NCI-H446 (cell line): ENCODE results near the gene GNG11.
"Not testable (repeated sequence)": the region's sequence is repeated elsewhere in the genome, so short reads cannot be mapped to it uniquely, and the experiment has no call there.

Source experiments
- DNase-seq, 2 experiments: peaks; one replicate each; lab custom pipeline; 2025; lab: John Stamatoyannopoulos, UW

The GNG11 gene

DNA sequence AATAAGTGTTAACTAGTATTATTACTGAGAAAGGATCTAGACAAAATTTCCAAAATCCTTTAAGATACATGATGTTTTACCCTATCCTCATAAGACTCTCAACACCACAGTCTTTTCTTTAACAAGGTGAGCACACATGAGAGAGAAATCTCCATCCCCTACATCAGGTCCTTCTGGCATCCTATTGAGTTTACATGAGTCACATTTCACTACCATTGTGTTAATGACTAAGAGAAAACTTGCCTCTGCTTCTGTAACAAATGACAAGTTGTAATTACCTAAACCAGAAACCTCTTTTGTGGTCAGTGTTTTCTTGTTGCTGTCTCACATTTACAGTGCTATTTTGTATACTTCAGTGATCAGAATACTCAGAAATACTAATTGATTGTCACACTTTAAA is 9.9 kb upstream of the GNG11 start:
- DNase-seq = not testable (repeated sequence)

DNA sequence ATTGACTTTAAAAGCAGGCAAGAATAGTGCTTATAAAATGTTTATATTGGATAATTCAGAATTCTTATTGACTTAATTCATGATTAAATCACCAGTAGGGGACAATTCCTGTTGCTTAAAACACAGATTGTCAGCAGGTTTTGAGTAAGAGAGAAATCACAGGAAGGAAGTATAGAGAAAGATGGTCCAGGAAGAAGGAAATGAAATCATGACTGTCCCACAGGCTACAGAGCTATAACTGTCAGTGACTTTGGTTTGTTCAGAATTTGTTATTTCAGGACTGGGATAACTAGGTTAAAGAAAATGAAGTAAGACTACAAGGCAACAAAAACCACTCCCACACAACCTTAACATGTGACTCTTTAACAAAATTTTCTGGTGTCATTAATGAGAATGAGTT is 8.3 kb upstream of the GNG11 start:
- DNase-seq = no peak

GRCh38 chr7:93914581-93915066 is 6.9 kb upstream of the GNG11 start:
- DNase-seq = no peak

DNA sequence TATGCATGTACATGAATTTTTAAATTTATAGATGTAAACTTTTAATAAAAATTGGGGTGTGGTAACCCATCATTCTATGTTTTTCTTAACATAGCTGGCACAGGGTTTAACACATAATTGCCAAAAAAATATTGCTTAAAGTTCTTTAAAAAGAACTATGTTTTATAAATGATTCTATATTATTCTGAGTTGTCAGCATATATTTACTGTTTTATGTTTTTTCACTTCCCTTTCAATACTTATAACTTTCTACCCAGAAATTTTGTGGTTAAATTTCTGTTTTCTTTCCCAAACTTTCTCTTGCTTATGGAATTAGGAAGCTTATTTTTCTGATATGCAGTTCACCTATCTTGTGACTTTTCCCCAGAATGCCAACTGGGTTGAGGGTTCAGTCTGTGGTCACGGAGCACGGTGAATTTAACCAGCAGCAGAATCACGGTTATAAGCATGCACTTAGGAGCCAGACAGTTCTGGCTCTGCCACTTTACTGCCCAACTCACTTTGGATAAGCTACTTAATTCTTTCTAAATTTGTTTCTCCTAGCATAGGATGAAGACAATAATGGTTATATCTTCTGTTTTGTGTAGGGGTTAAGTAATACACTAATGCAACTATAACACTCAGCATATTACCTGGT is 6.2 kb upstream of the GNG11 start:
- not testable (repeated sequence) for DNase-seq

- not testable (repeated sequence) for DNase-seq
Measured at GRCh38 chr7:93915888-93916287, 5.6 kb upstream of the GNG11 start.

- DNase-seq = not testable (repeated sequence)
Measured at GRCh38 chr7:93916315-93916714, 5.2 kb upstream of the GNG11 start.

DNA sequence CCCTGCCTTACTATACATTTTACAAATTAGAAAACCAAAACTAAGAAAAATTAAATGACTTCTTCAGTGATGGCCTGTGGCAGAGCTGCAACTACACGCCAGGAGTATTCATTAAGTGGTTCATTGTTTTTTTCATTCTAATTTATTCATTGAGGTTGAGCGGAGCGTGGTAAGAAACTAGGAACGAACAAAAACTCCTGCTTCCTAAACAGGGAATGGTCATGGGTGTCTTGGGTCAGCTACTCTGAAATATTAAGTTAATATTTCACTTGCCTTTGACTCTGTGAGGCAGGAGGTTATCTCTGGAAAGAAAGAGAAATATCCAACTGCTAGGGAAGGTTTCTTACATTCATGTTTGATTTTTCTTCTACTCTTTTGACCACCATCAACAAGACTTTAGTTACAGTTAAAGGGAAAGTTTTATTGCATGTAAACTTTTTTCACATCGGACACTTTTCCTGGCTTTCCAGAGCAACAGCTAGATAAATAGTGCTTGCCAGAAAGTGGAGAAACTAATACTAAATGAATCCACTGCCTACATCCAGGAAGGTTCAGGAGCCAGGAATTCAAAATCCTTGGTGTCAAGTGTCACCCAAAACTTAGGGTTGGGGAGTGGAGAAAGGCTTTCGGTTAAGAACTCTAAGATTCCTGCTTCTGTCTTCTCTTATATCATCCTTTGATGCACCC is 896 bp upstream of the GNG11 start:
- no peak for DNase-seq

GRCh38 chr7:93921186-93921585 is 349 bp upstream of the GNG11 start:
- no peak for DNase-seq

DNA sequence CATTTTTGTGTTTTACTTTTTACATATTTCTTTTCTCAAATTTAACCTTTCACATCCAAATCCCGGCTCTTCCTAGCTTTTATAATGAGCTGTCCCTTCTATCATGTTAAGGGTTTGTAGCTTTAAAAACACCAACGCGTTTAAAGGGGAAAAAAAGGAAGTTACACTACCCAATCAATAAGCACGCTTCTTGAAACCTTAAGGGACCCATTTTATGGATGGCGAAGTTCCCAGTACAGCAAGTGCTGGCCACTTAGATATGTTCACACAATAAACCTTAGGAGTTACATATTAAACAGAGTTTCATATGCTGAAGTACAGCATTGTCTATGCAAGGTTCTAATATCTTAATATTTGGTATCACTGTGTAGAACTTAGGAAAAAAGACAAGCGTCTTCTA is 1.8 kb downstream of the GNG11 start:
- no peak for DNase-seq

DNA sequence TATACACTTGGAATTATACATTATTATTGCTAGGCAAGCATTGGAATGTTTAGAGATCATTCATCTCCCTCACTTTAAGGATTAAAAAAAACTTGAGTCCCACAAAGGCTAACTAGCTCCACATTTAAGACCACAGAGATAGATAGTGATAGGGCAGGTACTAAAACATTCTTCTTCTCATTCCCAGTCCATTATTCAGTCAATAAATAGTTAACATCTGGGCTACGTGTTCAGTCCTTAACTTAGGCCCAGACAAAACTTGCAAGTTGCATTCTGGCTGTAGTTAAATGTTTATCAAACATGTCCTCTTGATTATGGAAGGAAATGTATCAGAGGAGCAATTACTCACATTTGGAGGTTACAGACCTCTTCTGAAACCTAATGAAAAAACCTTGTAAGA is 2.4 kb downstream of the GNG11 start:
- DNase-seq = no peak

GRCh38 chr7:93926800-93927199 is 5.3 kb downstream of the GNG11 start:
- no peak for DNase-seq

DNA sequence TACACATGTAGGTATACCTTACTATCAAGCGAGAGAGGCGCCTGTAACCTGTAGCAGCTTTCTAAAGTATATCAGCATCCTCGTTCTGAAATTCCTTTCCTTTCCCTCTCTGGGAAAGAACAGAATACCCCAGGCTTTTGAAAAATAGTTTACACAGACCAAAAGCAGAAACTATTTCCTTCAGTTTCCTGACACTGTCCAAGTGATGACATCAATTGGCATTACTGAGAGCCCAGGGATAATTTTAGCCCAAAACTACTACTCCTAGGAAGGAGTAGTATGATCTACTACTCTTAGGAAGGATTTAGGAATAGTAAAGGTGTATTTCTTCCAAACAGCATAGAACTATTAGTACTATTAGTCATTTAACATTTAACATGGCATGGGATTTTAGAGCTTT is 6.0 kb downstream of the GNG11 start:
- no peak for DNase-seq

DNA sequence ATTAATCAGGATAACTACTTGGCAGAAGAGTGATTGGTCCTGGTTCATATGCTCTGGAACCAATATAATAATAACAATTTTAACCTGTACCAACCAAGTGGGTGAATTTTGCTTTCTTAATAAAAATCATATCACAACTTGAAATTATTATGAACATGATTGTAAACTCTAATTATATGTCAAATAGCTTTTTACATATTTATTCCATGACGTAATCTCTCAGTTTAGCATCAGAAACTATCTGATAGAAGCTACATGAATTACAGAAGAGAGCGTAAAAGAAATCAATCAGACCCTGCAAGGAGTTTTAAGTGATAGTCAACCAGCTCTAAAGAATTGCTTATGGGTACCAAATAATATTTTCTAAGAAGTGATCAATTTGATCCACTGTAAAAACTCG is 10.1 kb downstream of the GNG11 start:
- DNase-seq = no peak

DNA sequence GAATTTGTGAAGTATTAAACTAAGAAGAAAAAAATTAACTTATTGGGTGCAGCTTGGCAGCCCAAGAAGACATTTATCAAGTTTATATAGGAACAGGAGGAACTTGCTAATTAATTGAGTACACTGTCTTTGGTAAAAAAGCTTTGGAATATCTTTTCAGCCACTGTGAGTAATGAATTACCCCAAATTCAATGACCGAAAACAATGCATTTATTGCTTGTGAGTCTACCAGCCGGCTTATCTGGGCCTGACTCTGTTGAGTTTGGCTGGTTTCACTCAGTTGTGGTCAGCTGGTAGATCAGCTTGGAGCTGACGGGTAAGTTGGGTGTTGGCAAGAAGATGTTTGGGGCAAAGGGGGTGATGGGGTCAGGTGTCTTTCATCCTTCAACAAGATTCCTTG is 11.6 kb downstream of the GNG11 start:
- no peak for DNase-seq

DNA sequence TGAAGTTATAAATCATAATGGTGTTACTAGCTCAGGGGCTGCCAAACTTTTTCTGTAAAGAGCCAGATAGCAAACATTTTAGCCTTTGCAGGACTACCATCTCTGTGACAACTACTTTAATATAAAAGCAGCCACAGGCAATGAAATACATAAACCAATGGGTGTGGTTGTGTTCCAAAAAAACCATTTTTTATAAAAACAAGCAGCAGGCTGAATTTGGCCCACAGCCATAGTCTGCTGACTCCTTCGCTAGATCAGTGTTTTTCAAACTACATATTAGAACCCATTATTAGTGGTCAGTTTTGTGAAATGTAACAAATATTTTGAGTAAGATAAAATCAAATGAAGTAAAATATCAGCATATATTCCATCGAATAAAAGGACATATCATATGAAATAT is 13.6 kb downstream of the GNG11 start:
- peak in 1 of 2 experiments; percentile 18 for DNase-seq

DNA sequence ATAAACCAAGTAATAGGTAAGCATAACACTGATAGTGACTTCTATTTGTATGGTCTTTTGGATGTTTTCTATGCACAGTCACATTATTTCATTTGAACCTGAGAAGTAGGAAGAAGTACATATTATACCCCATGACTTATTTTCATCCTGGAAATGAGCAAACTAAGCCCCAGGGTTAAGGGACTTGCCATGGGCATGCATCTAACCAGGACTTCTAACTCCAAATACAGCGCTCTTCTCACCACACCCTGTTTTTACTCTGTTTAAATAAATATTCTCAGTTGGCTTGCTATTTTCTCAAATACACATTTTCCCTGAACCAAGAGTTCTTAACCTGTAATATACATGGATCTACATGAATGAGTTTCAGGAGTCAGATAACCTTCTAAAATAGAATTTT is 16.3 kb downstream of the GNG11 start:
- no peak for DNase-seq

- DNase-seq = no peak
Measured at GRCh38 chr7:93938293-93938692, 16.8 kb downstream of the GNG11 start.

DNA sequence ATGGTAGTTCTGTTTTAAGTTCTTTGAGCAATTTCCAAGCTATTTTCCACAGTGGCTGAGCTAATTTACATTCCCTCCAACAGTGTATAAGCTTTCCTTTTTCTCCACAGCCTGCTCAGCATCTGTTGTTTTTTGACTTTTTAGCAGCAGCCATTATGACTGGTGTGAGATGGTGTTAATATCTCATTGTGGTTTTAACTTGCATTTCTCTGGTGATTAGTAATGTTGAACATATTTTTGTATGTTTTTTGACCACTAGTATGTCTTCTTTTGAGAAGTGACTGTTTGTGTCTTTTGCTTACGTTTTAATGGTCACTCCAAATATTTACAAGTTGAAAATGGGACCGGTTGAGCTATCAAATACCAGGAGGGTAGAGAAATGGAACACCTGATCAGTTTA is 20.4 kb downstream of the GNG11 start:
- DNase-seq = no peak

DNA sequence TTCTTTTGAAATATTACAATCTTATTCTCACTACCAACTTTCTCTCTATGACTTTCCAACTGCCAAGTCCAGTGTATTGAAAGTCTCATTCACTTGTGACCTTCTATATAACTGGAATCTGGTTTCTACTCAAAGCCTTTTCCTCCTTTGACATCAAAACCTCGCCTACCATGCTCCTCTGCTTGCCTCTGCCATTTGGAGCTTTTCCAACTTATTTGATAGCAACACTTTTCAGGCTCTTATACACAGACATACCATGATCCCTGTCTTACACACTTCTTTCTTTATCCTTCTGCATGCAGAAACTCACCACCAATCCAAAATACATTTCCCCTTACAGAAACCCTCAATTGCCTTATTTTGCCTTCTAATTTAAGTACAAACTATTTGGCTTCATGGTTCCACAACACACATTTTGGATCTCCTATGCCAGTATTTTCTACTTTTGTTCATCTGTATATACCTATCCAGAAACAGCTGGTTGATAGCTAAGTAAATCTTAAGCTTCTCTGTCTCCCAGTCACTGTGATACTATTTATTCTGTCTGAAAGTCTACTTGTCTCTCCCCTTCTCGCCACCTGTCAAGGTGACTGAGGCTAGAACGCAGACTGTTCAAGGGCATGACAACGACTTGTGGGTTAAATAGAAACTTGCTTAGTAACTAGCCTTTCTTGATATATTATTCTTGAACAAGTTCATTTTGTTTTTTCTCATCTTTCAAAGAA is 22.4 kb downstream of the GNG11 start:
- DNase-seq = no peak

DNA sequence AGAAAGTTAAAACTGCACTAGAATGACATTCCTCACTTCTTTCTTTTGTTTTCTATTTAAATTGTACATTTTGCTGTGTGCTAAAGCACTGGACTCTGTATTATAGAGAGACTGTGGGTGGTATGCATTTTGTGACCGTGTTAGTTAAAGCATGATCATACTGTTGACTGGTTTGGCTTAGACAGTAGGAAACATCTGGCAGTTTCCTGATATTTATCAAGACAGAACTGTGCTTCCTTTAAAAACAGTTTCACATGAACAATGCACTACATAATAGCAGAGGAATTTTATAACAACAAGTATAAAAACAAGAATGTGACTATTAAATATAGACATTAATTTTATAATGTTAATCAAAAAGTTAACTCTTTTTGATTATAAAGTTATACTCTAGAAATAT is 23.1 kb downstream of the GNG11 start:
- no peak for DNase-seq

- no peak for DNase-seq
Measured at GRCh38 chr7:93945083-93945482, 23.5 kb downstream of the GNG11 start.

DNA sequence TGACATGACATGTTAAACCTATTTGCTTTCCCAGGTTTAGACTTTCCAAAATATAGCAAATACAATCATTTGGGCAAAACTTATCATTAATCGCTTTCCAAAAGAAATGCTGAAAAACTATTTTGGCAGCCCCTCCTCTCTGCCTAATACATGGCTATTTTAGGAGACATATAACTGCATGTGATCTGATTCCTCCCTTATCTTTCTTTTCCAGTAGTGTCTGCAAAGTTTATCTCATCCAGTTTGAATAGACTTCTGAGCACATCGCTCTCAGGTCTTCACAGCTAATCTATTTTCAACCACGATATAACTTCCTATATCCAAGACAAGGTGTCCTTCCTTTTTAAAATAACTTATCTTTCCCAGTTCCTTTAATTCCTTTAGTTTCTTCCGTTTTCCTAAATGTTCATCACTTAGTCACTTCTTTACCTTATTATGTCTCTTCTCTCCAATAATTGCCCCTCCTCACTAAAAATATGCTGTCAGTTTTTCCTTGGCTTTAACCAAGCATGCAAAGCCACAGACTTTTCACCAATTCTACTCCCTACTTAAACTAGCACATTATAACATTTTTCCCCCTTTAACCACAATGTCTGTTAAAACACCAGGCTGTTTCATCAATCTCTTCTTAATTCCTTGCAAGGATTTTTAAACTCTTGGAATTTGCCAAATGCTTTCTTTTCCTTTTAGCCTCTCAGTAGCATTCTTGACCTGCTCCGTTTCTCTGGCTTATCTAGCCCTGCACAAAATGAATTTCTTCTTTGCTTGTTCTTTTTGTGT is 24.4 kb downstream of the GNG11 start:
- DNase-seq = no peak
